Measurements from ENCODE around the gene FBXO47.
"Not testable (repeated sequence)": the region's sequence is repeated elsewhere in the genome, so short reads cannot be mapped to it uniquely, and the experiment has no call there.

Gene FBXO47

GRCh38 chr17:38980490-38981217 is 13.5 kb upstream of the FBXO47 start:
- no peak for DNase-seq

GRCh38 chr17:38978180-38978579 is 11.0 kb upstream of the FBXO47 start:
- no peak for DNase-seq

- not testable (repeated sequence) for DNase-seq
Measured at GRCh38 chr17:38976187-38976551, 9.0 kb upstream of the FBXO47 start.

DNA sequence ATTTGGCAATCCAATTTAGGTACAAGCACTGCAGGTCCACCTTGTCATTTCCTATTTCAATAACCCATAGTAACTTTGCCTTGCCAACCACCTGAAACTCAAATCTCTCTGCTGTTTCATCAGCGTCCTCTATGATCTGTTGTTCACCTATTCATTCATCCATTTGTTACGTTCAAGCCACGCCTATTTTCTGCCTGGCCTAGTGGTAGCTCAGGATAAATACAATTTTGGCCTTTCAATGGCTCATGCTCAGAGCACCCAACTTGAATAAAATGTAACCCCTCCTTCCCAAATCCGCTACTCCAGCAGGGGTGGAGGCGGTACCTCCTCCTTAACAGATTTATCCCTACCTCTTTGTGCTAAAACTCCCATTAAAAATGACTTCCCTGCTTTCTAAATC is 3.6 kb upstream of the FBXO47 start:
- no peak for DNase-seq

GRCh38 chr17:38970128-38970527 is 2.9 kb upstream of the FBXO47 start:
- peak; percentile 33 for DNase-seq

- no peak for DNase-seq
Measured at GRCh38 chr17:38969281-38969680, 2.1 kb upstream of the FBXO47 start.

DNA sequence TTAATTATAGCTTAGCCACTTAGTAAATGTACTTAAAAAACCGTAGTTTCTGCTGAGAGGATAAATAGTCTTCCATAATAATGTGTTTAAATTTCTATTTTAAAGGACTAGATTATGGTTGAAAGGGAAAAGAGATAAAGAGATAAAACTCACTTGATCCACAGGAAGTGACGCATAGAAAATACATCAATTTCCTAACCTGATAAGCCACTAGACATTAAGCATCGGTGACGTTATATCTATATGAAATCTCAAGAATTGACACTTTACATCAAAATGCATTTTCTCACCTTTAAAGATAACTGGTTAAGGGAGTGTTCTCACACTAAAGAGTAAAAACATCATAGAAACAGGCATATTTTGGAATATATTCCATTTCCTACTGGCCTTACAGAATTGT is 5.8 kb downstream of the FBXO47 start:
- DNase-seq = no peak

- no peak for DNase-seq
Measured at GRCh38 chr17:38960402-38960801, 6.8 kb downstream of the FBXO47 start.

GRCh38 chr17:38959508-38959907 is 7.7 kb downstream of the FBXO47 start:
- DNase-seq = no peak

- DNase-seq = peak; percentile 4
Measured at GRCh38 chr17:38958756-38959155, 8.4 kb downstream of the FBXO47 start.

DNA sequence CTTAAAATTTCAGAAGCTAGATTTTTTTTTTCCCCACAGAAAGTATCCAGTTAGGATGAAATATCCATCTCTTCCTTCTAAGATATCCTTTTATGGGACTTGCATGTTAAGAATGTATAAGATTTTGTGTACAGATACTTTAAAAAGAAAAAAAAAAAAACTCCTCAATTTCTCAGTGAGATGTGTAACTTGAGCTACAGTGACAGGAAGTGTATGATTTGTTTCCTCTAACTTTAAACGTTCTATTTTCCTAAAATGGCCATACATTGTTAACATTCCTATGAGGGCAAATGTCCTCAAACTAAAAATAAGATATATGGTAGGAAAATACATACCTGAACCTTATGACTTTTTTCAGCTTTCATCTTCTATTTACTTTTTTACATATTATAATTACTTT is 8.9 kb downstream of the FBXO47 start:
- no peak for DNase-seq

DNA sequence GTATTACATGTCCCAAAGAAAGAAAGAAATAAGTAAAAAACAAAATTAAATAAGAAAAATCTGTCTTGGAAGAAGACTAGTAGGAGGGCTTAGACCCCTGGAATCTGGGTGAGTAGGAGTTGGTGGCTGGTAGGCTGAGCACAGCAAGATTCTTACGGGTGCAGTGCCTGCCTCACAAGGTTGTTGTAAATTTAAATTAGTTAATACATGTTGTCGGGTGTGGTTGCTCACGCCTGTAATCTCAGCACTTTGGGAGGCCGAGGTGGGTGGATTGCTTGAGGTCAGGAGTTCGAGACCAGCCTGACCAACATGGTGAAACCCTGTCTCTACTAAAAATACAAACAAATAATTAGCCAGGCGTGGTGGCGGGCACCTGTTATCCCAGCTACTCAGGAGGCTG is 13.4 kb downstream of the FBXO47 start:
- not testable (repeated sequence) for DNase-seq

DNA sequence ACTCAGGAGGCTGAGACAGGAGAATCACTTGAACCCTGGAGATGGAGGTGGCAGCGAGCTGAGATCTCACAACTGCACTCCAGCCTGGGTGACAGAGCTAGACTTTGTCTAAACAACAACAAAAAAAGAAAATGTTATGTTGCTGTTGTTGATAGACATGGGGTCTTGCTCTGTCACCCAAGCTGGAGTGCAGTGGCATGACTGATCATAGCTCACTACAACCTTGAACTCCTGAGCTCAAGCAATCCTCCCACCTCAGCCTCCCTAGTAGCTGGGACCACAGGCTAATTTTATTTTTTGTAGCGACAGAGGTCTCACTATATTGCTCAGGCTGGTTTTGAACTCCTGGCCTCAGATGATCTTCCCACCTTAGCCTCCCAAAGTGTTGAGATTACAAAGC is 20.0 kb downstream of the FBXO47 start:
- no peak for DNase-seq

- no peak for DNase-seq
Measured at GRCh38 chr17:38943607-38944006, 23.6 kb downstream of the FBXO47 start.

DNA sequence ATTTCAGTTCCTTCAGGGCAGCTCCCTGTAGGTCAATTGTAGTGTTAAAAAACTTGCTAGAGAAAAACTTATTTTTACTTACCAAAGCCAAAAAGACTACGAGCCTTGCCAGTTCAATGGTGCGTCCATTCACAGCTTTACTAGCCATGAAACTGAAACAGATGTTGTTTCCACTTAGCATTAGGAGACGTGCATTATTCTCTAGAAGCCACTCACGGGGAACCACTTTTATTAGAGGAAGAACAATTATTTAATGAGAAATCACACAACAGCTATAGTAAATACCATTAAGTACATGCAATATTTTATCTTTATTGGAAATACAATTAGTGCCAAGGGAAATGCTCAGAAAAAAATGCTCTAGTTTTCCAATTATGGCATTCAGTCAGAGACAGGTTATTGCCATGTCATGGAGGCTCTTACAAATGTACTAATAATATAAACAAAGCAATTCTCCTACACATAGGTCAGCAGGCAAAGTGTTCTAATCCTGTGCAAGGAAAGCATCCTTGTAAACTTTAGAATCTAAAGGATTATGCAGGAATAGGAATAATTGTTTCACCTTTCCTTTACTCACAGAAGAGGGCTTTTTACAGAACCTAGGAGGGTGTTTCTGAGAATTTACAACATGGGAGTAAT is 24.4 kb downstream of the FBXO47 start:
- DNase-seq = no peak

DNA sequence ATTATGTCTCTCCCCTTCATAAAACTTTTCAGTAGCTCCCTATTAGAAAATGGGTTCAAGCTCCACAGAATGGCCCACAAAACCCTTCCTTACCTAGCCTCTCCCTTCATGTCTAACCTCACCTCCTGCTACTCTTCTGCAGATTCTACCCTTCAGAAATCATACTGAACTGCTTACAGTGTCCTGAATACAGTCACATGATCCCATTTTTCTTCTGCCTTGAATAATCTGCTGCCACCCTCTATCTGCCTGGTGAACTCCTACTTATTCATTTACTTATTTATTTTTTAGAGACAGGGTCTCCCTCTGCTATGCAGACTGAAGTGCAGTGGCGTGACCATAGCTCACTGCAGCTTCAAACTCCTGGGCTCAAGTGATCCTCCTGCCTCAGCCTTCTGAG is 26.8 kb downstream of the FBXO47 start:
- no peak for DNase-seq

DNA sequence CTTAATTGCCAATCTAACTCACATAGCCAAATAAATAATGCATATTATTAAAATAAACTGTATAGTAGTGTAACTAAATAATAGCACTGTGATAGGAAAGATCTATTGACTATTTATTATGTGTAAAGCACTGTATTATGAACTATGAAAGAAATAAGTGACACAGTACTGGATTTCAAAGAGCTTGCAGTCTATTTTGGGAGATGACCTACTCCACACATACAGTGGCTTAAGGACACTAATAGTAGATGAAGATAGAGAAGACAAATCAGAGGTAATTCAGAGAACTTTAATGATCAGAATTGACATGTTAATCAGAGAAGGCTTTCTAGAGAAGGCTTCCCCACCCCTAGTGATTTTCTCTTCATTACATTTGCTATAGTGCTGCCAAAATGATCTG is 27.2 kb downstream of the FBXO47 start:
- no peak for DNase-seq

GRCh38 chr17:38933962-38934361 is 33.2 kb downstream of the FBXO47 start:
- DNase-seq = not testable (repeated sequence)

DNA sequence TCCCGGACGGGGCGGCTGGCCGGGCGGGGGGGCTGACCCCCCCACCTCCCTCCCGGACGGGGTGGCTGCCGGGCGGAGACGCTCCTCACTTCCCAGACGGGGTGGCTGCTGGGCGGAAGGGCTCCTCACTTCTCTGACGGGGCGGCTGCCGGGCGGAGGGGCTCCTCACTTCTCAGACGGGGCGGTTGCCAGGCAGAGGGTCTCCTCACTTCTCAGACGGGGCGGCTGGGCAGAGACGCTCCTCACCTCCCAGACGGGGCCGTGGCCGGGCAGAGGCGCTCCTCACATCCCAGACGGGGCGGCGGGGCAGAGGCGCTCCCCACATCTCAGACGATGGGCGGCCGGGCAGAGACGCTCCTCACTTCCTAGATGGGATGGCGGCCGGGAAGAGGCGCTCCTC is 36.4 kb downstream of the FBXO47 start:
- not testable (repeated sequence) for DNase-seq

- DNase-seq = no peak
Measured at GRCh38 chr17:38926293-38927070, 40.7 kb downstream of the FBXO47 start.

DNA sequence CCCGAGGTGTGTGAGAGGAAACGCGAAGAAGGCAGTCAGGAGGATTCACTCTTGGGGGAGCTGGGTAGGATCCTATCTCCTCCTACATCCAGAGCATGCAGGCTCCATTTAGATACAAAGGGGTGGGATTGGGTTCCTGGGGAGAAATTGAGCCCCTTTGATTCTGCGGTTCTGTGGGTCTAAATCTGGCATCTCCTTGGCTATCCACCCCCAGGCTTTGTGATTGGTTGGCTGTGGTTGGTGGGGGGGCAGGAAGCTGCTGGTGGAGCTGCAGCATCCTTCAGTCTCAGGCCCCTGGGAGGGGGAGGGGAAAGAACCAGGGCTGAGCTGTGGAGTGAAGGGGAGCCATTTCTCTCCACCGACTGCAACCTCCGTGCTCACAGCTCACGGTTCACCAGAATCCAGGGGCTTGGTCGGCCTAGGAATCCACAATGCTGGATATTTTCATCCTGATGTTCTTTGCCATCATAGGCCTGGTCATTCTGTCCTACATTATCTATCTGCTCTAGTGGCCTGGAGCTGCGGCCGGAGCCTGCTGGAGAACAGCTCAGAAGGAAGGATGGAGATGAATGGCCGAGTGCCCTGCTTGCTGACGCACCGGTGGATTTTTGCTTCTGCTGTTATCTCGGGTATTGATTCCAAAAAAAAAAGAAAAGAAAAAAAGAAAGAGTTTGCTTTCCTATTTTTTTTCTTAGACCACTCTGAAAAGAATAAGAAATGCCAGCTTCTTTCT is 41.8 kb downstream of the FBXO47 start, which contains the start of gene LASP1NB:
LASP1NB (plus strand) TSS at position 352 of the 733 bp plus-strand sequence.
- DNase-seq = no peak

DNA sequence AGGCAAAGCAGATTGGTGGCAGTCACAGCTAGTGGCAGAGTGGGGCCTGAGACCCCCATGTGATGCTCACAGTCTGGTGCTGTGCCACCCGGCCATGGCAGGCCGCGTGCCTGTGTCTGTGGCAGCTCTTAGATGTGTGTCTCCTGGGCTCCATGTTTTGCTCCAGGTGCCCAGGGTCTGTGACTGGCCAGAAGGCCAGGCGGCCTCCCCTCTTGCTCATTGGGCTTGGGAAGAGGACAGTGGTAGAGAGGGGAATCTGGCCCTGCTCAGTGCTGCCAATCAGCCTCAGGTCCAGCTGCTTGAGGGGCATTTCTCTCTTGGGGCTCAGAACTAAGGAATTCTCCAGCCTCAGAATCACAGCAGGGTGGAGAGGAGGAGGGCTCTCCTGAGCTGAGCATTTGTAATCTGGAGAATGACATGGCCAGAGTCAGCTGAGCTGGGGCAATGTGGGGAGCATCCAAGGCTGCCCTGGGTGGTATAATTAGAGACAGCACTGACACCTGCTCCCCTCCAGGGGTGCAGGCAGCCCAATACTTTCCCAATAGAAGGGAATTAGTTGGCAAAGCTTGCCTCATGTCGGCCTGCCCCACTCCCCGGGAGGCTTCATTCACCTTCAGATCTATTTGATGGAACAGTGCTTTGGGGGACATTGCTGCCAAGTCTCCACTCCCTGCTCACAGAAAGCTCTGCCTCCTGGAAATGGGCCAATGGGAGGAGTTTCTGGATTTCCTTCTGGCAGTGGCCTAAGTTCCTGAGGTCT is 44.5 kb downstream of the FBXO47 start:
- peak; percentile 13 for DNase-seq
